ENCODE results near the gene EPC2. TPM values are rescaled to one million over a fixed set of nuclear protein-coding genes. Genes with fewer than 3 reads are reported as not detected.

The EPC2 gene, protein sequence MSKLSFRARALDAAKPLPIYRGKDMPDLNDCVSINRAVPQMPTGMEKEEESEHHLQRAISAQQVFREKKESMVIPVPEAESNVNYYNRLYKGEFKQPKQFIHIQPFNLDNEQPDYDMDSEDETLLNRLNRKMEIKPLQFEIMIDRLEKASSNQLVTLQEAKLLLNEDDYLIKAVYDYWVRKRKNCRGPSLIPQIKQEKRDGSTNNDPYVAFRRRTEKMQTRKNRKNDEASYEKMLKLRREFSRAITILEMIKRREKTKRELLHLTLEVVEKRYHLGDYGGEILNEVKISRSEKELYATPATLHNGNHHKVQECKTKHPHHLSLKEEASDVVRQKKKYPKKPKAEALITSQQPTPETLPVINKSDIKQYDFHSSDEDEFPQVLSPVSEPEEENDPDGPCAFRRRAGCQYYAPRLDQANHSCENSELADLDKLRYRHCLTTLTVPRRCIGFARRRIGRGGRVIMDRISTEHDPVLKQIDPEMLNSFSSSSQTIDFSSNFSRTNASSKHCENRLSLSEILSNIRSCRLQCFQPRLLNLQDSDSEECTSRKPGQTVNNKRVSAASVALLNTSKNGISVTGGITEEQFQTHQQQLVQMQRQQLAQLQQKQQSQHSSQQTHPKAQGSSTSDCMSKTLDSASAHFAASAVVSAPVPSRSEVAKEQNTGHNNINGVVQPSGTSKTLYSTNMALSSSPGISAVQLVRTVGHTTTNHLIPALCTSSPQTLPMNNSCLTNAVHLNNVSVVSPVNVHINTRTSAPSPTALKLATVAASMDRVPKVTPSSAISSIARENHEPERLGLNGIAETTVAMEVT
- 36.2 and 40.6 TPM in 2 replicates for total RNA-seq

DNA sequence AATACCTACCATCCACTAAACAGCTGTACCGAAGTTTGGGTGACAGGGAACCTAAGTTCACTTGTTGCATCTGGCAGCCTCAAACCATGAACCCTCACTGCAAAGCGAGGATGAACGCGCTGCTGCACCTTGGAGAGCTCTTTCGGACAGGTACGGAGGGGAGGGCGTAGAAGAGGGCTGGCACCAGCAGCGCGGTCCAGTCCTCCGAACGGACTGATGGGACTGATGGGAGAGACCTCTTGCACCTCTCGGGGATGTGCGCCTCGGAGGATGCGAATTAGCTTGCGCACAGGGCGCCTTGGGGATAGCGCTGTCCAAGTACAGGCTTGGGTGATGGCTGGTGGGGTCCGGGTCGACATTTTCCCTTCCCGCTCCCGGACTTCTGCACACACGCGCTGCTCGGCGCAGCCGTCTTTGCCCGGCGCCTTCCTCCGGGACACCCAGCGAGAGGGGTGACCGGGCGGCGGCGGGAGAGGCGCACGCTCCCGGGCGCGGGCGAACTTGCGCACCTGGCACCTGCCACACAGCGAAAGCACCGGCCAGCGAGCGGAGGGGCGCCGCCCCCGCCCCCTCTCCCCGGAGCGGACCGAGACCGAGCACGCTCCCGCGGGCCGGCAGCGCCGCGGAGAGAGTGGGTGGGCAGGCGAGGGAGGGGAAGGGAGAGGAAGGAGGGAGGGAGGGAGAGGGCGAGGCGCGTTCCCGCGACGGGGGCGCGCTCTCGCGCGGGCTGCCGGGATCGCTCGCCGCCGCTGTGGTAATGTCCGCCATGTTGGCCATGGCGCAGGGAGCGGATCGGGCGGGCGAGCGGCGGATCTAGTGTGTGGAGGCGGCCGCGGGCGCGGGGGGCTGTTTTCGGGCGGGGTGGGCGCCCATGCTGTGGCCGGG lies at the start of gene EPC2:
Gene EPC2 (plus strand): TSS at position 754 of the 885 bp plus-strand sequence. CDS start 267 bp downstream, outside the sequence.
- intact Hi-C loops (cut with micrococcal nuclease), result loop anchor here (1.0 to 10.0 kb wide), 3 partner anchors 41 to 1347 kb away; partner anchors contain the start of gene ACVR2A

DNA sequence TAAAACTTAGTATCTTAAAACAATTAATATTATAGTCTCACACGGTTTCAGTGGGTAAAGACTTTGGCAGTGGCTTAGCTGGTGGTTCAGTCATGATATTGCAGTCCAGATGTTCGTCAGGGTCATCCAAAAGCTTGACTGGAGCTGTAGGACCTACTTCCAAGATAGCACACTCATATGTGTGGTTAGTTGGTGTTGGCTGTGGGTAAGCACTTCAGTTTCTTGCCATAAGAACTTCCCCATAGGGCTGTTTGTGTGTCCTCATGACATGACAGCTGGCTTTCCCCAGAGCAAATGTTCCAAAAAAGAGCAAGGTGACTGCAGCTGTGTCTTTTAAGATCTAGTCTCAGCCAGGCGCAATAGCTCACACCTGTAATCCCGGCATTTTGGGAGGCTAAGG lies 48.5 kb upstream of the EPC2 start:
- intact Hi-C loops (cut with micrococcal nuclease), result no loop called here

DNA sequence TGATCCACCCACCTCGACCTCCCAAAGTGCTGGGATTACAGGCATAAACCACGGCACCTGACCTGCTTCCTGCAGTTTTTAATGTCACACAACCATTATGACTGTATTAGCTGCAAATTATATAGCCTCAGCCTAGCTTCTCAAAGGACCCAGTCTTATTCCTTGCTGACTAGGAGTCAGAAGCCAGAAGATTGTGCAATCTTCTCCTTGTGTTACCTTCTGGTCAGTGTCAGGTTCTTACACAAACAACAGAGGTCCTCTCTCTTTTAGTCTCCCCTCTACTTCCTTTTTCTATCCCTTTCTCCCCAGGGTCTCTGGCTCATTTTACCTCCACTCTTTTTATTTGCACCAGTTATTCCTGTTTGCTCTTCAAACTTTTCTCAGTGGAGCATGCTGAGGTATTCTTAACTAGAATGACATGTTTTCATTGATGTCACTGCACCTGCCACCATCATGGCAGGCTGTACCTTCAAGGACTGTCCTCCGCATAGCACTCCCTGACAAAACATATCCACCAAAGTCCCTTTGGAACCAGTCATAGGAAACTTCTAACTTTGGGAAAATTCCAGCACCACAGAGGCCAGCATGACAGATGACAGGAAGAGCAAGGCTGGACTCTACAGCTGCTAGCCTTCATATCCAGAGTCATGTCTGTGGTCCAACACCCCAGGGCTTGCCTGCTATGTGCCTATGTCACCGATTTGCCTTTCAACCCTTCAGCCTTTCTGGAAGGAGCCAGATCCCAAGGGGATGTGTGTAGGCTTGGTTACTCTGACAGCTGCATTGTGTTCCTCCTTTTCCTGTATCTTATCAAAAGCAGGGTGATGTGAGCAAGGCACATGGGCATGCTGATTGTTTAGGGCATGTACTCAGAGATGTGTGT lies 45.2 kb upstream of the EPC2 start:
- intact Hi-C loops (cut with micrococcal nuclease), result no loop called here

DNA sequence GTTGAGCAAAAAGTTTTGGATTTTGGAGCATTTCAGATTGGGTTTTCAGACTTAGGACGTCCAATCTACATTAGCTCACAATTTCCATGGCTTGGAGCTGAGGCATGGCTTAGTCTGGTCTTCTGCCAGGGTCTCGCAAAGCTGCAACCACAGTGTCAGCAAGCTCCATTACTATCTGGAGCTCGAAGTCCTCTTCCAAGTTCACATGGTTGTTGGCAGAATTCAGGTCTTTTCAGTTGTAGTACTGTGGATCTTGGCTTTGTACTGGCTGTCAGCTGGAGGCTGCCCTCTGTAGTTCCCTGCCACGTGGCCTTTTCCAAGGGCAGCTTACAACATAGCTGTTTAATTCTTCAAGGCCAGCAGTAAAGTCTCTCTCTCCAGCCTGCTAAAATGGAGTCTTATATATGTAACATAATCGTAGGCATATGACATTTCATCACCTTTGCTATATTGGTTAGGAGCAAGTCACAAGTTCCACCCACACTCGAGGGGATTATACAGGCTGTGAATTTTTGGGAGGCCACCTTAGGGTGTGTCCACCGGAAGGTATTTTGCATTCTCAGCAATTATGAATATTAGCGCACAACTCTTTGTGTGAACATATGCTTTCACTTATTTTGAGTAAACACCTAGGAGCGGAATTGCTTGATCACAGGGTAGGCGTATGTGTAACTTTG lies 41.5 kb upstream of the EPC2 start:
- intact Hi-C loops (cut with micrococcal nuclease), result loop anchor here (1.0 to 5.0 kb wide), 3 partner anchors 41 to 91 kb away; partner anchors contain the start of gene EPC2

DNA sequence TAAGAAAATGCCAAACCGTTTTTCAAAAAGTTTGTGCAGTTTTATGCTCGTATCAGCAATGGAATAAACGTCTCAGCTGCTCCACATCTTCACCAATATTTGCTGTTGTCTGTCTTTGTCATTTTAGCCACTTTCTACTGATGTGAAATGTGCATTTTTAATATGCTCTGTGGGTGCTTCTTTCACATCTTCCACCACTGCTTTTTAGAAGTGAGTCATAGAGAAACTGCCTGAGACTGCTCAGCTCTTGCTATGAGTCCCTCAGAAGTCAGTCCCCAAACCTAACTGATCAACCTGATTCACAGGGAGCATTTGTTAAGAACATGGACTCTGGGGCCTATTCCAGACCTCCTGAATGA lies 41.0 kb upstream of the EPC2 start:
- intact Hi-C loops (cut with micrococcal nuclease), result loop anchor here (1.0 to 5.0 kb wide), 3 partner anchors 41 to 91 kb away; partner anchors contain the start of gene EPC2

DNA sequence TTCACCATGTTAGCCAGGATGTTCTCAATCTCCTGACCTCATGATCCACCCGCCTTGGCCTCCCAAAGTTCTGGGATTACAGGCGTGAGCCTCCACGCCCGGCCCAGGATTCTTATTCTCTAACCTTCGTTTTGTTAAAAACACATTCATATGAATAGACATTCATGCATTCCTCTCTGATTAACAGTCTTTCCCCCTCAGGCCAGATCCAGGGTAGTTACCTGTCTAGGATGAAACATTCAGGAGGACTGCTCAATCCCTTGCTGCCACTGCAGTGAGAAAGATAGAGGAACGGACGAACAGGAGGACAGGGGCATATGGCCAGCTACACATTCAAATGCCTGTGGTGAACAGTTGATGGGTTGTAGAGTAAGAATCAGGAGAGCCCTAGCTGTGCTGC lies 39.6 kb upstream of the EPC2 start:
- intact Hi-C loops (cut with micrococcal nuclease), result loop anchor here (5.0 kb wide), 2 partner anchors 53 to 93 kb away; no protein-coding TSS in a partner anchor

DNA sequence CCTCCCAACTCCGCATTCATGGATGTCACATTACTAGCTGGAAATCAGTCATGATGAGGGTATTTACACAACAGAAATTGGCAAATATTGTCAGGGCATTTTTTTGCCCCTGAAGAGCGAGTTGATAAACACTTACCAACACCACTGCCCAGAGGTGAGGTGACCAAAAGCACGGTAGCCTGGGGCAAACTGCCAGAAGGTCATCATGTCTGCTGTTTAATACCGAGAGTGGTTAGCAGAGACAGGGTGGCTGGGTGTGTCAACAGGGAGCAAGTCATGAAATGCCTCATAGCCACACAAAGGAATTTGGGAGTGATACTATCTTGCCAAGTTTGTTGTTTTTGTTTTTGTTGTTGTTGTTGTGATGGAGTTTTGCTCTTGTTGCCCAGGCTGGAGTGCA lies 37.0 kb upstream of the EPC2 start:
- intact Hi-C loops (cut with micrococcal nuclease), result no loop called here

DNA sequence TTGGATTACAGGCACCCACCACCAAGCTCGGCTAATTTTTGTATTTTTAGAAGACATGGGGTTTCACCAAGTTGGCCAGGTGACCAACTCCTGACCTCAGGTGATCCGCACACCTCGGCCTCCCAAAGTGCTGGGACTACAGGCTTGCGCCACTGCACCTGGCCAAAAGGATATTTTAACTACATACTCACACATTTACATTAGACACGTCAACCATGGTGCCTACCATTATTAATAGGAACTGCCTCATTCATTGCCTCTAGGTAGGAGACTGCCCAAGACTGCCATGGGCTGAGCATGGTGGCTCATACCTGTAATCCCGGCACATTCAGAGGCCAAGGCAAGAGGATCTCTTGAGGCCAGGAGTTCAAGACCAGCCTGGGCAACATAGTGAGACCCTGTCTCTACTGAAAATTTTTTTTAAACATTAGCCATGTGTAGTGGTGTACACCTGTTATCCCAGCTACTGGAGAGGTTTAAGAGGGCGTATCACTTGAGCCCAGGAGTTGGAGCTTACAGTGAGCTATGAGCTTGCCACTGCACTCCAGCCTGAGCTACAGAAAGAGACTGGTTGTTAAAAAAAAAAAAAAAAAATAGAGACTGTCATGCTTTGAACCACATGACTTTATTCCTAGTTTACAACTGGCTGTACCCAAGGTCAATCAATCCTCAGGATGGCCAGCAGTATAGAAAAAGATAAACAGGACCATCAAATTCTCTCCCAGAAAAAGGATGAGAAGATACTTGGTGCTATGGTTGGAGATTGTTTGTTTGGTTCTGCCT lies 31.1 kb upstream of the EPC2 start:
- intact Hi-C loops (cut with micrococcal nuclease), result loop anchor here (1.0 kb wide), 1 partner anchor 33 kb away; no protein-coding TSS in a partner anchor

DNA sequence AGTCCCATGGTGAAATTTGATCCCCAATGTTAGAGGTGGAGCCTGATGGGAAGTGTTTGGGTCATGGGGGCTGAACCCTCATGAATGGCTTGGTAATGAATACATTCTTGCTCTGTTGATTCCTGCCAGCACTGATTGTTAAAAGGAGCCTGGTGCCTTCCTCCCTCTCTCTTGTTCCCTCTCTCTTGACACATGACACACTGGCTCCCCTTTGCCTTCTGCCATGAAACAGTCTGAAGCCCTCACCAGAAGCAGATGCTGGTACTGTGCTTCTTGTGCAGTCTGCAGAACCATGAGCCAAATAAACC lies 30.6 kb upstream of the EPC2 start:
- intact Hi-C loops (cut with micrococcal nuclease), result loop anchor here (1.0 kb wide), 1 partner anchor 32 kb away; no protein-coding TSS in a partner anchor

DNA sequence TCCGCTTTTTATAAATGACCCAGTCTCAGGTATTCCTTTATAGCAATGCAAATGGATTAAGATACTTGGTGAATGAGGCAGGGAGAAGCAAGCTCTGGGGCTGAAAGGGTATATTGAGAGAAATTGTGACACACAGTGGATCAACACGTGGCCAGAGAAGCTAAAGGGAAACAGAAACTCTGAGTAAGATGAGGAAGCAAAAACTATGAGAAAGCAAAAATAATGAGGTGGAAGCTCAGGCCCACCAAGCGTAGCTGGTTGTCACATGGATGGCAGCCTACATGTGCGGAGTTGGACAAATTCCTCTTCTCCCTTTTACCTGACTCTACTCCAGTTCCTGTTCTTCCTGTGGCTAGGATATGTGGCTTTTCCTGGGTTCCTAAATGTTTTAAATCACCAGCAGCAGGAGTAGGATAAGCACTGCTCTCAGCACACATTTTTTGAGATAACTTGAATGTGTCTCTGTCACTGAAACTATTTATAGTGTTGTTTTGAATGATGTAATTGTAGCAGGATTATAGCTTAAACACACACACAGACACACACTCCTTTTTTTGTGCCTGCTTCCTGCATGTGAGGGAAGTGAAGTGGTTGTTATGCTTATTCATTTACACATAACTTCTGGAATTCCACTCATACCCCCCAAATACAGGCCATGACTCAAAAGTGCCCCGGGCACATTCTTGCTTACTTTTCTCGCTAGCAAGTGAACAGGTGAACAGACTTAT lies 30.1 kb upstream of the EPC2 start:
- intact Hi-C loops (cut with micrococcal nuclease), result loop anchor here (1.0 kb wide), 1 partner anchor 32 kb away; no protein-coding TSS in a partner anchor

DNA sequence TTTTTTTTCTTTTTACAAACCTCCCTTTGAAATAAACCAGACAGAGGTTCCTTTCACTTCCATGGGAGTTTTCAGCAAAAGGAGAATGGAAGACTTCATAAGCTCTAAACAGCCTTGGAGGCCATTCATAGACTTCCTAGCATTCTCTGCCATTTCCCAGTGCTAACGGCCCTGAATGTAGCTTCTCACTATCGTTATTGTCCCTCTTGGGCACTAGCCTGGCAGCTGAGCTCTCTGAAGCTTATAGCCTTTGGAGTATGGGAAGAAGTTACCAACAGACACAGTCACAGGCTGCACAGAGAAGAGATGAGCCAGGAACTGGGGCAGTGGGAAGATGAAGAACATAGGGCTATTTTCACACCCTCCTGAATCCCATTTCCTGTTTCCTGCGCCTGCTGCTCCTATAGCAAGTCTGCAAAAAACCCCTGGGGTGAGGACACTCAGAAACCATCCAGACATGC lies 29.1 kb upstream of the EPC2 start:
- intact Hi-C loops (cut with micrococcal nuclease), result no loop called here

DNA sequence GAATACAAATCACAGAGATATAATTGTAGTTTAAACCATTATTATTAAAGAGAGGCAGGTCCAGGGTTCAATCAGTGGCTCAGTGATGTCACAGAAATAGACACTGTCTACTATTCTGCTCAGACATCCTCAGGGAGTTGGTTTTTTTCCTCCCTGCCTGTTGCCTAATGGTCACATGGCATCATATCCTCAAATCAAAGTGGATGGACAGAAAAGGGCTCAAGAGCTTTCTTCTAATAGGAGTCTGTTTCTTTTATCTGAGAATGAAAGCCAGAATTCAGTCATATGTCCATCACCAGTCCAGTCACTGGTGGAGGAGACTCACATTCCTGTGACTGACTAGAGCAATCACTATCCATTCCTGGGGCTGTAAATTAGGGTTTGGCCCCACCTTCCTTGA lies 27.9 kb upstream of the EPC2 start:
- intact Hi-C loops (cut with micrococcal nuclease), result no loop called here

DNA sequence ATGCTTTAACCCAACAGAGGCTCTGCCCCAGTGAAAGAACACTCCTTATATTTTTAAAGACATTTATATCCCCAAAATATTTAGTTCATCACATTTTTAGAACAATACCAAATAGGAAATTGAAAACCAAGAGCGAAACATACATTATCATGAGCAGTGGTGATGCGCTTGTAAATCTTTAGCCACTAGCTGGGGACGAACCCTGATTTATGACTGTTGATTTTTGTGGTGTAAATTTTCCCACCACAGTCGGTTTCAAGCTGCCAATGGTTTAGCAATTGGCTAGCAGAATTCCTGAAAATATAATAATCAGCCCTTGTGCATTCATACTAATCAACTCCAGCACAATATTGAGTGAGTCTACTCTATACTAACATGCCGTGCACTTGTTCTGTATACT lies 27.3 kb upstream of the EPC2 start:
- intact Hi-C loops (cut with micrococcal nuclease), result no loop called here

DNA sequence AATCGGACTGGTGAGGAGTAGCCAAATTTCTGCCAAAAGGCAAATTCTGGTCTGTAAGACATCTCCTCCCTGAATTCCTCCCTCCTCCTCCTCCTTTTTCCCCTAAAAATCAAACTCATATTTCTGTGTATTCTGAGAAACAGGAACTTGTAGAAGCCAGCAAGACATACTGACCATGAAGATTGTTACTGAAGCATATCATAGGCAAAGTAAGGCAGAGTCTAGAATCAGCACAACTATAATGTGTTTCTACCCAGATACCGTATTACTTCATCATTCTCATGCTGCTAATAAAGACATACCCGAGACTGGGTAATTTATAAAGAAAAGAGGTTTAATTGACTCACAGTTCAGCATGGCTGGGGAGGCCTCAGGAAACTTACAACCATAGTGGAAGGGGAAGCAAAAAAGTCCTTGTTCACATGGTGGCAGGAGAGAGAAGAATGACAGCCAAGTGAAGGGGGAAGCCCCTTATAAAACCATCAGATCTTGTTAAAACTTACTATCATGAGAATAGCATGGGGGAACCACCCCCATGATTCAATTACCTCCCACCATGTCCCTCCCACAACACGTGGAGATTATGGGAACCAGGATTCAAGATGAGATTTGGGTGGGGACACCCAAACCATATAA lies 24.9 kb upstream of the EPC2 start:
- intact Hi-C loops (cut with micrococcal nuclease), result no loop called here

DNA sequence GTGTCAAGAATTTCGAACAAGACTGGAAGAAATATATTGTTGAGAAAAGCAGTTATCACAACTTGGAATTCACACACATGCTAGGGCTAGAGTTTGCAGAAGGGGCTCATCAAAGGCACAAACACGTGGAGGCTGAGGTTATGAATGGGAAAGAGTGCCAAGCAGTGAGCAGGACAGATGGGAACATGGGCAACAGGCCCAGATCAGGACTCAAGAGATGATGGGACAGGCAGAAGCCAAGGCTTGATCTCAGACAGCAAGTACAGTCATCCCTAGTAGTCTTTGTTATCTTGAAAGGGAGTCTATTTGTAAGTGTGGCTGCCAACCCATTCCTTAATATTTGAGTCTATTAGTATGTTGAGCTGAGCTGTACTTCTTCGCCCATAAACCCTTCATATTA lies 22.2 kb upstream of the EPC2 start:
- intact Hi-C loops (cut with micrococcal nuclease), result no loop called here

DNA sequence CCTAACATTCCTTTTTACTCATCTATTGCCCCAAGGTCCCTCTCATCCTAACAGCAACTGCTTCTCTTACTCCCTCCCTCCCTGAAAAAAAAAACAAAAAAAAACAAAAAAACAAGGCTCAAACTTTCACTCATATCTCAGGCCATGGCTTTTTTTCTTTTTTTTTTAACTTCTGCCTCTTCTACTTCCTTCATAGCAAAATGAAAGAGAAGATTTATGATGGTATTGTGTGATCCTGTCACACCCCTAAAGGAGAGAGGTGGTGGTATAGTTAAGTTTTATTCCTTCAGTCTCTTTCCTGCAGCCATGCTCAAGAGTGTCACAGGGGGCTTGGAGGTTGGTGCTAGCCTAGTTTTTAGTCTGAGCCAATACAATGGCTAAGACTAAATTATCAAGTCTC lies 21.5 kb upstream of the EPC2 start:
- intact Hi-C loops (cut with micrococcal nuclease), result no loop called here

DNA sequence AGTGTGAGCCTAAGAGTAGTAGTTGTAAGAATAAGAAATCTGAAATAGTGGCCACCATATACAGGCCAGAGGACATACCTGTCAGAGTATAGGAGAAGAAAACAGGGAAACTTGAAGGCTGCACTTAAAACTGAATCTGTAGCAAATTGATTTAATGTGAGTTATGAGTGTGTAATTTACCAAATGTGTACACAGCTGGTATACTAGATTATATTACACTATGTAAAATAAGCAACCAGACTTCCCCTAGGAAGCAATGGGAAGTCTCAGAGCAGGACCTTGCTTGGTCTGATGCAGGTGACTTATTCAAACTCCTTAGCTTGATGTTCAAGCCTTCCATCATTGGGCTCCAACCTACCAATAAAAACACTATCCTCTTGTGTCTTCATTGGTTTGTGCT lies 17.3 kb upstream of the EPC2 start:
- intact Hi-C loops (cut with micrococcal nuclease), result no loop called here

DNA sequence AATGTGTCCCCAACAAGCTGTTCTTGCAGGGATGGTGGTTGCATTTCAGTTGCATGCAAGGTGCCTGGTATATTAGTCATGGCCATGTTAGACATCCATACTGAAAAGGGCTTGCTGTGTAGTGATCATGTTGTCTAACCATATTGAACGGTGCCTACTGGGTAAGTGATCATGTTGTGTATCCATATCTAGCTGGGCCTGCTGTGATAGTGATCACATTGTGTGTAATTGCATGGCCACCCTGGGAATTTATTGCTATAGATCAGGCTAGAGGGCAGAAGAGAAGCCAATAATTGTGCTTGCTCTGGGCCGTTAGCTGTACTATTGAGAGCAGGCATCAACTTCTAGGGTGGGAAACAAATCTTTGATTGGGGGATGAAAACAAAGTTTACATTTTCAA lies 9.8 kb upstream of the EPC2 start:
- intact Hi-C loops (cut with micrococcal nuclease), result no loop called here

All from T-helper 2 cell treated with Interferon-gamma antibody and Interleukin-4, amounts not matched to agents 100 ng/mL and 5 ng/mL, for 36 hours (primary cell).